Fibroblast of mammary gland (primary cell): ENCODE results near the gene KRTAP5-9.
"Not testable (repeated sequence)": the region's sequence is repeated elsewhere in the genome, so short reads cannot be mapped to it uniquely, and the experiment has no call there.

Experiments used
- DNase-seq: peaks from one replicate; pipeline ENCODE4 v3.0.0-alpha.2; 2010; ENCODE audit warnings: low read depth
- H3K4me3 ChIP-seq: 2 replicates; pipeline ENCODE4 v1.5.1; 2011; ENCODE audit warnings: low read depth, mild to moderate bottlenecking, low read length, moderate library complexity; ENCODE audit not compliant: control insufficient read depth
- TF ChIP-seq, protein P1 (sequence below): conservative IDR thresholded peaks from 2 replicates; pipeline ENCODE4 v1.5.1; 2011; ENCODE audit warnings: low read depth, low read length, inconsistent platforms; ENCODE audit not compliant: control insufficient read depth, insufficient read depth

KRTAP5-9 gene

GRCh38 chr11:71535825-71536224 is 12.4 kb upstream of the KRTAP5-9 start:
- TF ChIP-seq, protein P1, sequence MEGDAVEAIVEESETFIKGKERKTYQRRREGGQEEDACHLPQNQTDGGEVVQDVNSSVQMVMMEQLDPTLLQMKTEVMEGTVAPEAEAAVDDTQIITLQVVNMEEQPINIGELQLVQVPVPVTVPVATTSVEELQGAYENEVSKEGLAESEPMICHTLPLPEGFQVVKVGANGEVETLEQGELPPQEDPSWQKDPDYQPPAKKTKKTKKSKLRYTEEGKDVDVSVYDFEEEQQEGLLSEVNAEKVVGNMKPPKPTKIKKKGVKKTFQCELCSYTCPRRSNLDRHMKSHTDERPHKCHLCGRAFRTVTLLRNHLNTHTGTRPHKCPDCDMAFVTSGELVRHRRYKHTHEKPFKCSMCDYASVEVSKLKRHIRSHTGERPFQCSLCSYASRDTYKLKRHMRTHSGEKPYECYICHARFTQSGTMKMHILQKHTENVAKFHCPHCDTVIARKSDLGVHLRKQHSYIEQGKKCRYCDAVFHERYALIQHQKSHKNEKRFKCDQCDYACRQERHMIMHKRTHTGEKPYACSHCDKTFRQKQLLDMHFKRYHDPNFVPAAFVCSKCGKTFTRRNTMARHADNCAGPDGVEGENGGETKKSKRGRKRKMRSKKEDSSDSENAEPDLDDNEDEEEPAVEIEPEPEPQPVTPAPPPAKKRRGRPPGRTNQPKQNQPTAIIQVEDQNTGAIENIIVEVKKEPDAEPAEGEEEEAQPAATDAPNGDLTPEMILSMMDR = no peak
- no peak for DNase-seq
- no peak overlapping the region for H3K4me3 ChIP-seq

GRCh38 chr11:71537537-71537936 is 10.7 kb upstream of the KRTAP5-9 start:
- no peak overlapping the region for H3K4me3 ChIP-seq
- no peak for DNase-seq
- TF ChIP-seq, protein P1 = no peak

- not testable (repeated sequence) for H3K4me3 ChIP-seq, DNase-seq
These were observed 10.1 kb upstream of the KRTAP5-9 start, which contains the start of gene KRTAP5-8 for GRCh38 chr11:71537977-71538665. Gene KRTAP5-8 (plus strand): TSS chr11:71538025. CDS start chr11:71538056, 31 bp downstream.

DNA sequence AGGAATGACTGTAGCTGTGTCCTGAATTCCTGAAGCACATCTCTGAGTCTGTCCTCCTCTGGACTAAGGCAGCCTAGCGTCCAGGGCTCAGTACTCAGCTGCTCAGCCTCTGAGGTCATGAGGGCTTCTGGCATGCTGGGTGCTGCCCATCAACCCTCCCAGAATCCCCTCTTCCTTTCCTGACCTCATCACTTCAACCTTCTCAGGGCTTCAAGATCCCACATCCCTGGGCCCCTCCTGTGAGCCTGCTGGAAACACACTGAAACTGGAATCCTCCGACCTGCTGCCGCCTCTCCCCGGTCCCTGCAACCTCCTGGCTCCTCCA is 9.6 kb upstream of the KRTAP5-9 start:
- DNase-seq = no peak
- TF ChIP-seq, protein P1 = no peak
- H3K4me3 ChIP-seq = no peak overlapping the region

GRCh38 chr11:71539017-71539416 is 9.2 kb upstream of the KRTAP5-9 start:
- TF ChIP-seq, protein P1 = no peak
- no peak overlapping the region for H3K4me3 ChIP-seq
- DNase-seq = no peak

- H3K4me3 ChIP-seq = not testable (repeated sequence)
These were observed 8.2 kb upstream of the KRTAP5-9 start for GRCh38 chr11:71539971-71540370.

GRCh38 chr11:71540521-71541304 is 7.5 kb upstream of the KRTAP5-9 start:
- not testable (repeated sequence) for DNase-seq

More at GRCh38 chr11:71539971-71540370, 8.2 kb upstream of the KRTAP5-9 start:
- DNase-seq = not testable (repeated sequence)

GRCh38 chr11:71542382-71542781 is 5.8 kb upstream of the KRTAP5-9 start:
- no peak for DNase-seq
- H3K4me3 ChIP-seq = no peak overlapping the region
- TF ChIP-seq, protein P1 = no peak

More at GRCh38 chr11:71540521-71541304, 7.5 kb upstream of the KRTAP5-9 start:
- H3K4me3 ChIP-seq = not testable (repeated sequence)
